DOHH2 (cell line): ENCODE measurements around the gene ADK.

ENCODE experiments used
- CTCF ChIP-seq: fragments of 200-600 bp; sonication (generic); IDR thresholded peaks from one replicate; pipeline ENCODE4 v1.5.1; 2014; ENCODE audit warnings: antibody characterized with exemption, mild to moderate bottlenecking, low read depth, low read length; ENCODE audit not compliant: poor library complexity, severe bottlenecking
- EZH2phosphoT487 ChIP-seq: fragments of 200-600 bp; sonication (generic); IDR thresholded peaks from 2 replicates; pipeline ENCODE4 v1.6.1; 2017; ENCODE audit warnings: borderline replicate concordance, mild to moderate bottlenecking, antibody characterized with exemption, low read length, moderate library complexity, mixed read lengths

DNA sequence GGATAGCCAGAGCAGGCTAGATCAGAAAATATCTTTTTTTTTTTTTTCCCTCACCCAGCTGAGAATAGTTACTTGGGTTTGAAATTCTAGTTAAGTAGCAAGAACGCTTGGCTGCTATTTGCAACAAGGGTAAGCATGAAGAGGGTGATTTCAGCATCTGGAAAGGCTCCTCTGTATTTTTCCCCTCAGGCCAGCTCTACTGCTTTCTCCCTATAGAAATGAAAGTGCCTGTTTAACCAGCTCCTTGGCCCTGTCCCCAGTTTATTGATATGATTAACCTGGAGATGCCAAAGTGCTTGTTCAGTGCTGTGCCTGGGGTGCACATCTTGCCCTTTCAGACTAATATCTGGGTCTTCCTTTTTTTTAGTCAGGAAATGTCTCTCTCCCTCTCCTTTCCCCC is 37.5 kb upstream of the ADK start:
- TF ChIP-seq CTCF (no peak), EZH2phosphoT487 (no peak)
